Forelimb muscle (tissue), 1 donor: ENCODE measurements around the gene CDK14. TPM values are rescaled to one million over a fixed set of nuclear protein-coding genes. Genes with fewer than 3 reads are reported as not detected.

ENCODE experiments used
- DNase-seq: peaks from one replicate; pipeline ENCODE4 v3.0.0-alpha.2; 2013; ENCODE audit warnings: low read depth
- polyA plus RNA-seq: library from polyadenylated mRNA; unstranded; fragments of 120-200 nt; gene quantifications from one replicate; pipeline ENCODE4 v1.2.1, GENCODE V29; 2013; ENCODE audit not compliant: insufficient read length

CDK14 gene
- polyA plus RNA-seq, 1 donor: 17.2 TPM

DNA sequence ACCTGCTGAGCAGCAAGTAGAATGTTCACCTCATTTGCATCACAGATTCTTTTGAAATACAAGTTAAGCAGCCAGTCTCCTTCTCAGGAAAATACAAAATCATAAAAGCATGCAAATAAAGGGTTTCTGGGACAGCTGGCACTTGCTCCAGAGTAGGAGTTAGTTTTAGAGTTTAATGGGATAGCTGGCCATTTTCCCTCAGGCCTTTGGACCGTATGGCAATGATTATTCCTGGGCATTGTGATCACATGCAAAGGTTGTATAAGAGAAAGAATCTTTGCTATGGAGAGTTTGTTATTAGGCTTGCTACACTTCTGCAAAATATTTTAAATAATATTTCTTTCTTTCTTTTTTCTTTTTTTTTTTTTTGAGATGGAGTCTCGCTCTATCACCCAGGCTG lies 240.8 kb downstream of the CDK14 start:
- DNase-seq: no peak

DNA sequence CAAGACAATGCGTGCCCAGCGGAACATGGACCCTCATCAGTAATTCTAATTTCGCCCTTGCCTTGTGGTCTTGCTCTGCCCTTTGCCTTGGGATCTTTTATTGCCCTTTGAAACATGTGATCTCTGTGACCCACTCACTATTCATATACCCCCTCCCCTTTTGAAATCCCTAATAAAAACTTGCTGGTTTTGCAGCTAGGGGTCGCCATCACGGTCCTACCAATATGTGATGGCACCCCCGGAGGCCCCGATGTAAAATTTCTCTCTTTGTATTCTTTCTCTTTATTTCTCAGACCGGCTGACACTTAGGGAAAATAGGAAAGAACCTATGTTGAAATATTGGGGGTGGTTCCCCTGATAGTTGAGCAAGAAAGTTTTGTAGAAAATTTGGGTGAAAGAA lies 242.7 kb downstream of the CDK14 start:
- no peak for DNase-seq

GRCh38 chr7:90839316-90839715 lies 243.2 kb downstream of the CDK14 start:
- DNase-seq: no peak

GRCh38 chr7:90839727-90840291 lies 243.7 kb downstream of the CDK14 start:
- DNase-seq: no peak

- DNase-seq: no peak
Measured at GRCh38 chr7:90841759-90842429, 245.8 kb downstream of the CDK14 start.

- no peak for DNase-seq
Measured at GRCh38 chr7:90842430-90842788, 246.3 kb downstream of the CDK14 start.

DNA sequence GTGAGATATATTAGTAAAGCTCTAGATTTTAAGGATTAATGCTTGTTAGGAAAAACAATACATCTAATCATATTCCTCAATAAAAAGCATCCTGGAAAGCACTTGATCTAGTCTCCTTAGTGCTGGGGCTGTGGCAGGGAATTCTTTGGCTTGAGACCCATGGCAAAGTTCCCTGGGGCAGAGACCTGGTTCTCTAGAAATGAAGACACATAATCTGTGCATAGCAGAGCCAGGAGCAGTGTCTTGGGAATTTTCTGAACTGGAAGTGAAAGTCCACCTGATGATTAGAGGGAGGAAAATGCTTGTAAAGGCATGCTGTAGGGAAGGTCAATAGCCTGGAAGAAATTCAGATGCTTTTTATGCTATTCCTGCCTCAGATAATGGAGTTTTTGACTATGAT lies 247.4 kb downstream of the CDK14 start:
- DNase-seq: no peak

DNA sequence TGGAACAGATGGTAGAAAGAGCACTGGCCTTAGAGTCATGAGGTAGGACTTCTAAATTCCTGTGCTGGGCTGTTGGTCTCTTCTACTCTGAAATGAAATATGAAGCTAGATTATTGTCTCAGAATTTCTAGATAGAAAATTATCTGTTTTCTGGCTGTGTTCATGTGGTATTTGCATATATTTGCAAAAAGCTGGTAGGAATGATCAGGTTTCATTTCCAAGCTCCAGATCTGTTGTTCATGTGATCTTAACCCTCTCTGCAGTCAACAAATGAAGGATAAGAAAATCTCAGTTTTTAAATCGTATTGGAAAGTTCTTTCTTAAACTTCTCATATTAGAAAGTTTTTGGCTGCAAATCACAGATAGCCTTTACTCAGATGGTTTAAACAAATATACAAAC lies 248.3 kb downstream of the CDK14 start:
- no peak for DNase-seq

DNA sequence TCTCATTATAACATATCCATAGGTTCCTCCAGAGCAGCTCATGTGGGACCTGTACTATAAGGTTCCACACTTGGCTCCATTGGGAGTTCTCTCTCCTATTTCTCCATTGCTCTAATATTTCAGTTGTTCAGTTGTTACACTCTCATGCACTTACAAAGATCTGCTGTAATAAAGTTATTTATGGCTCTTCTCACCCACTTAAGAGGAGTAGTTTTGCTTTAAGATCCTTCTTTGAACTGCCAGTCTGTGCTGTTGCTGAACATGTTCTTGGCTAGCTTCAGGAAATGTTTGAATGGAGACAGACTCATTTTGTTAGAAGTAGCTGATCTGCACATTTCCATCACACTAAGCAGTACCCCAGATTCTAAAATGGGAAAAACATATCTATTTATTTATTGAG lies 250.1 kb downstream of the CDK14 start:
- DNase-seq: no peak

DNA sequence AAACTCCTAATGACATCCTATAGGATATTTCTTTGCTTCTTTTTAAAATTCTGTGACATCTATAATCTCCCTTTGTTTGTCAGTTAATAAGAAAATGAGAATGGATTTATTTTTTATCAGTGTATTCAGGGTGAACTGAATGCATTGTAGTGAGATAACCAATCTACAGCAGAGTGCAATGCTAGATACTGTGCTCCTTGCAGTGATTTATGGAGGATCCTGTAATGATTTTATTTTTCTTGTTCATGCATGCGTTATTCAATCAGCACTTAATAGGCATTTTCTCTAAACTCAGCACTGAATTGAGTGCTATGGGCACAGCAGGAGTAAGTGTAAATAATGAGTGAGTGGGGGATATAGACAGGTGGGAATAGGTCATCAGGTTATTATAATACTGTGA lies 253.9 kb downstream of the CDK14 start:
- DNase-seq: no peak

- no peak for DNase-seq
Measured at GRCh38 chr7:90850471-90850870, 254.3 kb downstream of the CDK14 start.

GRCh38 chr7:90853205-90853604 lies 257.1 kb downstream of the CDK14 start:
- no peak for DNase-seq

- no peak for DNase-seq
Measured at GRCh38 chr7:90856351-90857070, 260.4 kb downstream of the CDK14 start.

GRCh38 chr7:90857603-90858002 lies 261.5 kb downstream of the CDK14 start:
- DNase-seq: no peak

GRCh38 chr7:90858546-90858945 lies 262.4 kb downstream of the CDK14 start:
- no peak for DNase-seq

GRCh38 chr7:90859521-90859920 lies 263.4 kb downstream of the CDK14 start:
- DNase-seq: no peak

- DNase-seq: no peak
Measured at GRCh38 chr7:90864088-90864487, 268.0 kb downstream of the CDK14 start.

GRCh38 chr7:90869335-90869734 lies 273.2 kb downstream of the CDK14 start:
- no peak for DNase-seq

- no peak for DNase-seq
Measured at GRCh38 chr7:90876701-90877100, 280.6 kb downstream of the CDK14 start.

DNA sequence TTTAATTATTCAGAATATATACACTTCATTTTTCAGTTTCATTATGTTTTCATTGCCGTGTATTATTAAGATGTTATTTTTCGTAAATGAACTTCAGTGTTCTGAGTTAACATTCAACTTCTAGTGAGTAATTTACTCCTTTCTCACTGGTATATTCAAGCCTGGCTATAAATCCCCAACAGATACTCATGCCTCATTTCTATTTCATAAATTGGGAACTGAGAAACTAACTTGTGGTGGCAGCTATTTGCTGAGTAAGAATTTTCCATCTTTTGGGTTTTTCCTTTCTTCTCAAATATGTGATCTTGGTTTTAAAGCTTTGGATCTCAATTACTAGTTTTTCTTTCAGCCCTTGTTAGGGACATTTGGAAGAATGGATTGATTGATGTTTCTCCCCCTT lies 281.1 kb downstream of the CDK14 start:
- DNase-seq: no peak

- no peak for DNase-seq
Measured at GRCh38 chr7:90879924-90880323, 283.8 kb downstream of the CDK14 start.

DNA sequence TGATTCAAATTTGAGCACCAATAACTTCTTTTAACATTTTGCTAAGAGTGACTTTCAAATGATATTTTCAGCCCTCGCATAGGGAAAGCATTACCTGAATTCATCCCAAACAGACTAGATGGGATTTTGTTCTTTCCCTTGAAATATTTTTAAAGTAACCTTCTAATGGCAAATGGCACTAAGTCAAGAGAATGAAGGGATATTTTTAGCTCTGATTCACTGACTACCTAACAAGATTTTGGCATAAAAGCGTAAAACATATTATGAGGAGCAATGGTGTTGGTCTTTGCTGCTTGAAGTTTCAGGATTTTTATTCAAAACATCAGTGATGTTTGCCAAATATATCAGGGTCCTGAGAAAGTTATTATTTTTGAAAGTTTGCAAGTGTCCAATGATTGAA lies 290.3 kb downstream of the CDK14 start:
- peak; percentile 14 for DNase-seq

DNA sequence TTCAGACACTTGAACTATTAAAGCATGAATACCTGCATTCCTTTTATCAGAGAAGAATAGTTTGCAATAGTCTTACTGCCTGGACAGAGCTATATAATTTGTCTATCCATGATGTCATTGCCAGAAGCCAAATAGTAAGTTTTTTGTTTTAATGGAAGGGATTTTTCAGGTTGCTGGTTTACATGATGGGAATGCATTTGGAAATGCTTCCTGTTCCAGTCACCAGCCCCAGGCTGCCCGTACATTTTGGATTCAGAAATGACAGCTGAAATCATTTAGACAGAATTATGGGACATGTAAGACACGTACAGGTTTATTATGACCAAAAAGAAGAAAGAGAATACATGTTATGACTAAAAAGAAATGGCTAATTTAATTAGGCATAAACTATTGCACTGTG lies 293.1 kb downstream of the CDK14 start:
- no peak for DNase-seq
